ENCODE data around the gene CPED1.

DNA sequence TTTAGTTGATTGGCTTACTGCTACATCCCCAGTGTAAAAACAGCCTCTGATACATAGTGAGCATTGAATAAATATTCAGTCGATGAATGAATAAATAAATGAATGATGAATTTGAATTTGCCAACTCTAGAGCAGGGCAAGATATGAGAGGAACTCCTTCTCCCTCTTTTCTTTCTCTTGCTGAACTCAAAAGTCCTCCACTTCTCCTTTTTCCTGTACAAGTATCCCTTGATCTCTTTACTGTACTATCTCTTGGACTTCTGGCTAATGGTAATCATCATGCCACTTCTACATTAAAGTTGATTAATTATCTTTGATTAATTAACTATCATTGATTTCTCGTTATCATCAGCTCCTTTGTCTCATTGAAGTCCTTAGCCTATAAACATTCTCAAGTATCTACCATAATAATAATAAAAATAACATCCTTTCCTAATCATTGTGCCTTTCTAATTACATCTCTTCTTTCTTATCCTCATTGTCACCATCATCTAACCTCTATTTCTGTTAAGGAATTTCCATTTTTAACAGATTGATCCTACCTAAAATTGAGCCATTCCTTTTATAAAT, 10.6 kb downstream of the CPED1 start:
- TF ChIP-seq POLR2A (IDR thresholded peaks at IDR 0.05): no peak
- TF ChIP-seq, protein P1, sequence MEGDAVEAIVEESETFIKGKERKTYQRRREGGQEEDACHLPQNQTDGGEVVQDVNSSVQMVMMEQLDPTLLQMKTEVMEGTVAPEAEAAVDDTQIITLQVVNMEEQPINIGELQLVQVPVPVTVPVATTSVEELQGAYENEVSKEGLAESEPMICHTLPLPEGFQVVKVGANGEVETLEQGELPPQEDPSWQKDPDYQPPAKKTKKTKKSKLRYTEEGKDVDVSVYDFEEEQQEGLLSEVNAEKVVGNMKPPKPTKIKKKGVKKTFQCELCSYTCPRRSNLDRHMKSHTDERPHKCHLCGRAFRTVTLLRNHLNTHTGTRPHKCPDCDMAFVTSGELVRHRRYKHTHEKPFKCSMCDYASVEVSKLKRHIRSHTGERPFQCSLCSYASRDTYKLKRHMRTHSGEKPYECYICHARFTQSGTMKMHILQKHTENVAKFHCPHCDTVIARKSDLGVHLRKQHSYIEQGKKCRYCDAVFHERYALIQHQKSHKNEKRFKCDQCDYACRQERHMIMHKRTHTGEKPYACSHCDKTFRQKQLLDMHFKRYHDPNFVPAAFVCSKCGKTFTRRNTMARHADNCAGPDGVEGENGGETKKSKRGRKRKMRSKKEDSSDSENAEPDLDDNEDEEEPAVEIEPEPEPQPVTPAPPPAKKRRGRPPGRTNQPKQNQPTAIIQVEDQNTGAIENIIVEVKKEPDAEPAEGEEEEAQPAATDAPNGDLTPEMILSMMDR (IDR thresholded peaks at IDR 0.05): no peak

All from transverse colon (tissue), 3 donors.